MM.1S (cell line): ENCODE data around the gene HSPA12B.

Experiments
- DNase-seq: peaks from one replicate; pipeline ENCODE4 v3.0.0-alpha.2; 2015
- H2AFZ ChIP-seq: fragments of 300-600 bp; sonication (generic); 2 replicates; pipeline ENCODE4 v1.6.0; 2016; ENCODE audit warnings: antibody characterized with exemption, low read length
- H3F3A ChIP-seq: fragments of 300-600 bp; sonication (generic); 2 replicates; pipeline ENCODE4 v1.6.1; 2016; ENCODE audit warnings: mild to moderate bottlenecking, antibody characterized with exemption, low read length, moderate library complexity, mixed read lengths; ENCODE audit not compliant: insufficient read depth
- H3K27ac ChIP-seq: fragments of 300-600 bp; sonication (generic); 2 replicates; pipeline ENCODE4 v1.5.1; 2016; ENCODE audit warnings: mild to moderate bottlenecking, low read length
- H3K27me3 ChIP-seq: fragments of 300-600 bp; sonication (generic); replicated peaks from 2 replicates; pipeline ENCODE4 v1.6.0; 2016; ENCODE audit warnings: low read length; ENCODE audit not compliant: insufficient read depth
- H3K36me3 ChIP-seq: fragments of 300-600 bp; sonication (generic); replicated peaks from 2 replicates; pipeline ENCODE4 v1.6.1; 2016; ENCODE audit warnings: mild to moderate bottlenecking, low read length, mixed read lengths; ENCODE audit not compliant: insufficient read depth
- H3K4me1 ChIP-seq: fragments of 300-600 bp; sonication (generic); 2 replicates; pipeline ENCODE4 v1.6.1; 2016; ENCODE audit warnings: low read length, mixed read lengths
- H3K4me2 ChIP-seq: fragments of 300-600 bp; sonication (generic); 2 replicates; pipeline ENCODE4 v1.6.0; 2016; ENCODE audit warnings: low read depth, low read length
- H3K4me3 ChIP-seq: fragments of 300-600 bp; sonication (generic); 2 replicates; pipeline ENCODE4 v1.5.1; 2016; ENCODE audit warnings: low read length, mixed read lengths
- H3K79me2 ChIP-seq: fragments of 300-600 bp; sonication (generic); 2 replicates; pipeline ENCODE4 v1.6.1; 2016; ENCODE audit warnings: mixed run types, low read length, mixed read lengths
- H3K9ac ChIP-seq: fragments of 300-600 bp; sonication (generic); 2 replicates; pipeline ENCODE4 v1.6.1; 2016; ENCODE audit warnings: low read length, mixed read lengths
- H3K9me2 ChIP-seq: fragments of 300-600 bp; sonication (generic); replicated peaks from 2 replicates; pipeline ENCODE4 v1.6.1; 2016; ENCODE audit warnings: mild to moderate bottlenecking, low read length, mixed read lengths; ENCODE audit not compliant: insufficient read depth
- H3K9me3 ChIP-seq: fragments of 300-600 bp; sonication (generic); replicated peaks from 2 replicates; pipeline ENCODE4 v1.6.1; 2016; ENCODE audit warnings: mild to moderate bottlenecking, low read length, mixed read lengths; ENCODE audit not compliant: insufficient read depth
- H4K20me1 ChIP-seq: fragments of 300-600 bp; sonication (generic); 2 replicates; pipeline ENCODE4 v1.6.1; 2016; ENCODE audit warnings: mild to moderate bottlenecking, low read length, moderate library complexity, mixed read lengths; ENCODE audit not compliant: insufficient read depth
- CTCF ChIP-seq: fragments of 300-600 bp; sonication (generic); IDR thresholded peaks from 2 replicates; pipeline ENCODE4 v1.5.1; 2016; ENCODE audit warnings: antibody characterized with exemption, low read length, mixed read lengths
- EZH2 ChIP-seq: fragments of 300-600 bp; sonication (generic); optimal IDR thresholded peaks from 2 replicates; pipeline ENCODE3; 2017; ENCODE audit warnings: low read depth, mild to moderate bottlenecking, antibody characterized with exemption, low read length, mixed read lengths
- EZH2phosphoT487 ChIP-seq: fragments of 300-600 bp; sonication (generic); IDR thresholded peaks from 2 replicates; pipeline ENCODE4 v1.6.1; 2018; ENCODE audit warnings: antibody characterized with exemption, low read length

The HSPA12B gene

GRCh38 chr20:3783511-3784195 is 51.2 kb downstream of the HSPA12B start:
- peaks cover 13% of the 10 kb centered on the region for H3K27me3 ChIP-seq
- no peak overlapping the region for H3K4me3 ChIP-seq
- H3K79me2 ChIP-seq, result peaks cover 8% of the 10 kb centered on the region; the same call in 1 of the 2 replicates
- H3K9me3 ChIP-seq, result no peaks in the 10 kb centered on the region
- H2AFZ ChIP-seq, result no peak overlapping the region
- H3K4me2 ChIP-seq, result no peak overlapping the region
- H3K9ac ChIP-seq, result no peak overlapping the region
- H3K36me3 ChIP-seq, result no peaks in the 10 kb centered on the region
- H3K9me2 ChIP-seq, result no peaks in the 10 kb centered on the region
- no peak for DNase-seq
- H3K4me1 ChIP-seq, result peaks cover 9% of the 10 kb centered on the region
- H3K27ac ChIP-seq, result no peak overlapping the region
- H3F3A ChIP-seq, result peaks cover 10% of the 10 kb centered on the region
- H4K20me1 ChIP-seq, result no peaks in the 10 kb centered on the region
- TF ChIP-seq EZH2 (no peak), CTCF (no peak), EZH2phosphoT487 (no peak)

- no peak for DNase-seq
- H3K36me3 ChIP-seq, result no peaks in the 10 kb centered on the region
- peaks cover 10% of the 10 kb centered on the region for H3F3A ChIP-seq
- H3K4me3 ChIP-seq, result no peak overlapping the region
- H4K20me1 ChIP-seq, result no peaks in the 10 kb centered on the region
- no peak overlapping the region for H2AFZ ChIP-seq
- no peaks in the 10 kb centered on the region for H3K9me2 ChIP-seq
- H3K9ac ChIP-seq, result no peak overlapping the region
- H3K27ac ChIP-seq, result no peak overlapping the region
- peaks cover 9% of the 10 kb centered on the region for H3K4me1 ChIP-seq
- no peaks in the 10 kb centered on the region for H3K9me3 ChIP-seq
- no peak for TF ChIP-seq CTCF
- TF ChIP-seq EZH2phosphoT487, result no peak
- no peak for TF ChIP-seq EZH2
- peaks cover 6% of the 10 kb centered on the region for H3K27me3 ChIP-seq
- H3K4me2 ChIP-seq, result no peak overlapping the region
- H3K79me2 ChIP-seq, result peaks cover 8% of the 10 kb centered on the region; the same call in 1 of the 2 replicates
Measured at GRCh38 chr20:3784216-3784853, 51.9 kb downstream of the HSPA12B start.

GRCh38 chr20:3784863-3785239 is 52.4 kb downstream of the HSPA12B start:
- no peaks in the 10 kb centered on the region for H3K9me2 ChIP-seq
- DNase-seq, result no peak
- H3K36me3 ChIP-seq, result no peaks in the 10 kb centered on the region
- H3K27ac ChIP-seq, result no peak overlapping the region
- no peak overlapping the region for H3K4me2 ChIP-seq
- H3K9me3 ChIP-seq, result no peaks in the 10 kb centered on the region
- H3F3A ChIP-seq, result peaks cover 10% of the 10 kb centered on the region
- H4K20me1 ChIP-seq, result no peaks in the 10 kb centered on the region
- no peak overlapping the region for H3K9ac ChIP-seq
- H3K27me3 ChIP-seq, result peaks cover under 1% of the 10 kb centered on the region; the same call in 1 of the 2 replicates
- H3K4me1 ChIP-seq, result peaks cover 9% of the 10 kb centered on the region
- no peak overlapping the region for H2AFZ ChIP-seq
- no peak overlapping the region for H3K4me3 ChIP-seq
- no peak for TF ChIP-seq EZH2phosphoT487
- no peak for TF ChIP-seq CTCF
- TF ChIP-seq EZH2, result no peak
- peaks cover 8% of the 10 kb centered on the region; the same call in 1 of the 2 replicates for H3K79me2 ChIP-seq
